Daoy (cell line): ENCODE results near the gene EDAR. TPM values are rescaled to one million over a fixed set of nuclear protein-coding genes. Genes with fewer than 3 reads are reported as not detected.

ENCODE experiments used
- DNase-seq: peaks from one replicate; pipeline ENCODE4 v3.0.0-alpha.2; 2015; ENCODE audit warnings: low read depth
- total RNA-seq: library from RNA; depleted of rRNA; stranded (reverse); fragments of >200 nt; shearing (Covaris generic); gene quantifications from 2 replicates; pipeline ENCODE4 v1.2.3, GENCODE V29; 2014

Gene EDAR
- total RNA-seq, 1 experiment from 2014 or later = not detected

GRCh38 chr2:108940156-108940555 is 48.9 kb downstream of the EDAR start:
- no peak for DNase-seq

- DNase-seq = no peak
Observed at GRCh38 chr2:108938077-108938710, 50.8 kb downstream of the EDAR start.

DNA sequence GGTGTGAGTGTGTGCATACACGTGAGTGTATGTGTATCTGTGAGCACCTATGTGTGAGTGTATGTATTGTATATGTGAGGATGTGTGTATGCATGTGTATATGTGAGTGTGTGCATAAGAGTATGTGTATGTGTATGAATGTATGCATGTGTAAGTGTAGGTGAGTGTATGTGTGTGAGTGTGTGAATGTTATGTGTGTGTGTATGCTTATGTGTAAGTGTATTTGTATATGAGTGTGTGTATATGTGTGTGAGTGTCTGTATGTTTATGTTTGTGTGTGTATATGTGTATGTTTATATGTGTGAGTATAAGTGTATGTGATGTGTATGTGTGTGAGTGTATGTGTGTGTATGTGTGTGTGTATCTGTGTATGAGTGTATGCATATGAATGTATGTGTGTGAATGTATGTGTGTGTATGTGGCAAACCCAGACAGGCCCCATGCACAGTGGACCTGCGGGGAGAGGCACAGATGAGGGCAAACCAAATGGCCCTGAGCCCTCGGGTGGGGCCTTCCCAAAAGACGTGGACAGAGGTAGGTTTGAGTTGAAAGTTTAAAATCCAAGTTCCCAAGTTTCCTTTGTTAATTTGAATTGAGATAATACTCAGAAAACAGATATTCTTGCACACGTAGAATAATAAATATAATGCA is 51.5 kb downstream of the EDAR start:
- DNase-seq = no peak

GRCh38 chr2:108936866-108937265 is 52.2 kb downstream of the EDAR start:
- DNase-seq = no peak

DNA sequence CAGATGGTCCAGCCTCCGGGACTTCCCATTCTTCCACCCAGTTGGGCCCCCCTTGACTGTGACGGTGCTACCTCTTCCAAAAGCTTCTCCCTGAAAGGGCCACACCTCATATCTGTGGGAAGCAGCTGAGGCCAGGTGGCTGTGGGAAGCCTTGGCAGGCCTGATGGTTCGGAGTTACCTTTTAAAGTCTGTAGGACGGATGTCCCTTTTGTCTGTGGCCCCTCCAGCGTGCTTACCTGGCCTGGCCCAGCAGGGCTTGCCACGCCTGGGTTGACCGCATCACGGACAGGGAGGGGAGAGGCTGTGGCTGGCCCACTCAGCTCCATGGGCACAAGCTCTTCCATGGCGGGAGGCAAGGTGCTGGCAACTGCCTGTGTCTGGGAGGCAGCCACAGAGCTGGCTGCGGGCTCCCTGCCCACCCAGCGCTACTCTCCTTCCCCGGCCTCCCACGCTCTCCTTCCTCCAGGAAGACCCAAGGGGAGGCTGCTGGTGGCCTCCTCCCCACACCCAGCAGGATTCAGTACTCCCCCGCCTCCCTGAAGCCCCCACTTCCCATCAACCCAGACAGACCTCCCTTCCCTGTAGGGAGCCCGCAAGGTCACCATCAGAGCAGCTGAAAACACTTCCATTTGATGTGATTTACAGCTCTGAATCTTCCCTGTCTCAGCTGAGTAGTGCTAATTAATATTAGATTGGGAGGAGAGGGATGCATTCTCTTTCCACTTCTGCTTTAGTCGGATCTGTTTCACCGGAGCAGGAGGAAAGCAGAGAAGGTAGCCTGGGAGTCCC is 52.8 kb downstream of the EDAR start:
- DNase-seq = no peak

DNA sequence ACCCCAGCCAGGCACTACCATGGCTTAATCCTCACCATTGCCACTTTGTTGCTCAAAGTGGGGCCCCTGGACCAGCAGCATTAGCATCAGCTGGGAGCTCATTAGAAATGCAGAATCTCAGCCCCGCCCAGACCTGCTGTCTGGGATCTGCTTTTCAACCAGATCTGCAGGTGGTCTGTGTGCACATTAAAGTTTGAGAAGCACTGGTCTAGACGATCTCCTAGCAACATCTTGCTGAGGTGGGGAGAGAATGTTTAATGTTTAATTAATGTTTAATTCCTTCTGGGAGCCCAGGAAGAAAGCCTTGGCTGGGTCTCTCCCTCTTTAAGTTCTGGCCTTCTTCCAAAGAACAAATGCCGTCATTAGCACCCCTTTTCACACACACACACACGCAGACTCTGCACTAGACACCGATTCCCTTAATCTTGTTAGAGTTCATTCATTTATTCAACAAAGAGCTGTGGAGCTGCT is 53.7 kb downstream of the EDAR start:
- DNase-seq = no peak

- no peak for DNase-seq
Observed at GRCh38 chr2:108934583-108935245, 54.3 kb downstream of the EDAR start.

DNA sequence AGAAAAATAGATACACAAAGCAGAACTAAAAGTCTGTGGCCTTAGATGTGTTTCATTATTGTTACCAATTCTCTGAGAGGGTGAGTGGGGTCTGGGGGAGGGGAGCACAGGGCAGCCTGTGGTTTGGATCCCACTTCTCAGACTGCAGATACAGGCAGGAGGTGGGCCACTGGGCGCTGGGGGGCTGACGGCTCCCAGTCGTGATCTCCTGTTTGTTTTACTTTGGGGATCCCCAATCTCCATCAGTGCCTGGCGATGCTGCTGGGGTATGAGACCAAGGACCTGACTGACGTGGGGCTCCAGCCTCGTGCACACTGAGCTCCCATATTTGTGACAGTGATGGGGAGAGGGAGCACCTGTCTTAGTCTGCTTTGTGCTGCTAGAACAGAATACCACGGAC is 54.9 kb downstream of the EDAR start:
- DNase-seq = no peak

DNA sequence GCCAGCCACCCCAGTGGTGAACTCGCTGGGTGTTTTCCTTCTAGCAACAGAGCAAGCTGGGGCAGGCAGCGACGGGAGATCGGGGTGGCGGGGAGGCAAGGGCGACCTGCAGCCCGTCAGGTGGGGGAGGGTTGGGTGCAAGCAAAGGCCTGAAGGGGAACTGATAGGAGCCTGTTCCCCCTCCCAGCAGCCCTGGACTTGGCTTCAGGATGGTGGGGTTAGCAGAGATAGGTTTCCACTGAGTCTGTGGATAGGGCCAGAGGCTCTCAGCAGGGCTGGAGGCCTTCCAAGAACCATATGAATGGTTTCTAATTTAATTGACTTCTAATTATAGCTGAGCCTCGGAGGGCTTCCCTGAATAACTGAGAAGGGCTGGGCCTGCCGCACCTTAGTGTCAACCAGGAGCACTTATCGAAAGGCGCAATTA is 55.3 kb downstream of the EDAR start:
- DNase-seq = no peak

- no peak for DNase-seq
Observed at GRCh38 chr2:108932736-108933332, 56.2 kb downstream of the EDAR start.

DNA sequence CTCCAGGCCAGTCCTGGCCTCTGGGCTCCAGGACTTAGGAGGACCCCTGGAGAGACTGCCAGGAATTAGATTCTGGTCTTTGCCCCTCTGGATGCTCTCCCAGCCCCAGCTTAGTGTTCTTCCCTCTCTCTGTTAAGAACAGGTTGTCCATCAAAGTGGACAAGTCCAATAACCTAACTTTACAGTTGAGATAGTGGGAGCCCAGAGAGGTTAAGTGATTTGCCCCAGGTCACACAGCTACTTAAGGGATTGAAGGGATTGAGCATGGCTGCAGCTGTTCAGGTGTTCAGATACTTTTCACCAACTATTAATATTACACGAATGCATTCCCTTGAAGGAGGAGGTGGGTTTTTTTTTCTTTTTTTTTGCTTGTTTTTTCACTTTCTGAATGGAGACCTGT is 57.6 kb downstream of the EDAR start:
- DNase-seq = no peak

DNA sequence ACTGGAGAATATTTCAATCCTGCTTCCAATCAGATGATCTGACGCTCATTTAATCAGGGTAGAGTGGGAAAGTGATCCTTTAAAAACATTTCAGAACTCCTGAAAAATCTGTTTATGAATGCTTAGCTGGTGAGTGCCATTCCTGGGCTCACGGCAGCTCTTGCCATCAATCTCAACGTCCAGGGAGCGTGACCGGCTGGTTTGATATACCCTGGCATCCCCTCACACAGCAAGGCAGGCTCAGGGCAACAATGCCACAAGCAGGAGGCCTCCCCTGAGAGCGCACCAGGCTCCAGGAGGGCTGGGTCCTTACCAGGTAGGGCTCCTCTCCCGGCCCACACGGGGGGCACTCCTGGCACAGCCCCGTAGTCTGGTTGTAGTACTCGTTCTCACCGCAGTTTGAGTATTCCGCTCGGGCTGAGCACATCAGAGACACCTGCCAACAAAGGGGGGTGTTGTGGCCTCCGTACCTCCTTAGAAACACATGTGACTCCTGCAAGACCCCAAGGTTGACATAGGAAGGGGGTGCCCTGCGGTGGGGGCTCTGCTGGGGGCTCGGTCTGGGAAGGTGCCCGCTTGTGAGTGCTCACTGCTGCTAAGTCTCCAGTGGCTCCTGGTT is 59.1 kb downstream of the EDAR start:
- DNase-seq = no peak

GRCh38 chr2:108928660-108929377 is 60.2 kb downstream of the EDAR start:
- DNase-seq = no peak

DNA sequence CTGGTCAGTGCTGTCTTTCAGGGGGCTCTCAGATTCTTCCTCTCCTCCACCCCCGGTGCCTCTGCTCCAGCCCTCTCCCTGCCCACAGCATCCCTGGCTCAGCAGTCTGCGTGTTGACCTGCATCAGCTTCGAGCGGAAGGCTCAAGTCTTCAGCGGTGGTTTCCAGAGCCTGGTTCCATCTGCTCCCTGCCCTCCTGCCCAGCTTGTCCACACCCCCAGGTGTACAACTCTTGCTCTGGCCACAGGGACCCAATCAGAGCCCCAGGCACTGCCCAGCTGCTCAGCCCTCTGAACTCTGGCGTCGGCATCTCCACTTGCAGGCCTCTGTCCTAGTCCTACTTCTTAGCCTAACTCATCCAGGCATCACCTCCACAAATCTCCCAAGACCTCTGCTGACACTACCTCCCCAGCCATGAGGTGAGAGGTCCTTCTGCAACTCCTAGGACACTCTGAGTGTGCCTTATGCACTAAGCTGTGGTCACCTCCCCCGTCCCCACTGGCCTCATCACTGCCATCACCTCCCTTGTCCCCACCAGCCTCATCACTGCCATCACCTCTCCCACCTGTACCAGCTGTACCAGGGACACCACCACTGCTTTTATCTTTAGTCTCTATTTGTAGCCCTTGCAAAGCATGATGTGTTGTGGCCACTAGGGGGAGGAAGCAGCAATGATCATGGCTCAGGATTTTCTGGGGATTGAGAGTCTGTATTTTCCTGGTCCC is 60.9 kb downstream of the EDAR start:
- DNase-seq = peak; percentile 58

DNA sequence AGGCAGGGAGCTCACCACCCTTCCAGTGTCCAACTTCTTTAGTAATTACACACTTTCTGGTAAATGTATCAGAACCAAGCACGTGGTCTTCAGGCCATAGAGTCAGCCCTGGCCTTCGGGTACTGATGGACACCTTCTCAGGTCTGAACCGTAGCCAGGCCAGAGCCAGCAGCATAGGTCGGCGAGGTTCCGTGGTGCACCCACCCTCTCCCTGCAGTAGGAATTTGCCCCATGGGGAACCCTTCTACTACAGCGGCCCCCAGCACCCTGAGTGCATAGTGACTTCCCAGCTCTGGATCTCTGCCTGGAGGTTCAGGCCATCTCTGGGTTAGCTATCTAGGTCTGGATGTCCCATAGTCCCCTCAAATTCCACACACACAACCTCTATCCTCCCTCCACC is 61.6 kb downstream of the EDAR start:
- DNase-seq = no peak

- DNase-seq = no peak
Observed at GRCh38 chr2:108926561-108927380, 62.2 kb downstream of the EDAR start.

GRCh38 chr2:108925735-108926134 is 63.3 kb downstream of the EDAR start:
- no peak for DNase-seq

DNA sequence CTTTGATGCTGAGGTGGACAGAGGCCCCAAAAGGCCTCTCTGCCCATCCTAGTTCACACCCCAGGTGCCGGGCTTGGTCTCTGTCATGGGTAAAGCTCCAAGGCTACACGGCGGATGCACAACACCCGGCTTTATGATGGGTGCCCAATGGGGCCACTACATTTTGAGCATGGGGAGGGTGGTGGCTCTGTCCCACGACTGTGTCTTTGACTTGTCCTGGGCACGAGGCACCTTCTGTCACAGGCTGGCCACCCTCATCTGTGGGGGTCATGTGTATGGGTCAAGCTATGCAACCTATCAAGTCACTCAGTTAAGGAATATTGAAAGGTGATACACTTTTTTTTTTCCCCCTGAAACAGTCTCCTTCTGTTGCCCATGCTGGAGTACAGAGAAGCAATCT is 63.7 kb downstream of the EDAR start:
- no peak for DNase-seq

GRCh38 chr2:108924580-108925251 is 64.3 kb downstream of the EDAR start:
- DNase-seq = no peak
